IPS-NIHi7 (cell line): ENCODE results near the gene CD247.
A peak's percentile ranks its signal among the peaks of the same experiment; 100 is the strongest.

Experiments
- DNase-seq: peaks from one replicate; pipeline ENCODE4 v3.0.0; 2012; ENCODE audit warnings: mixed read lengths; ENCODE audit errors: extremely low spot score

Gene CD247

DNA sequence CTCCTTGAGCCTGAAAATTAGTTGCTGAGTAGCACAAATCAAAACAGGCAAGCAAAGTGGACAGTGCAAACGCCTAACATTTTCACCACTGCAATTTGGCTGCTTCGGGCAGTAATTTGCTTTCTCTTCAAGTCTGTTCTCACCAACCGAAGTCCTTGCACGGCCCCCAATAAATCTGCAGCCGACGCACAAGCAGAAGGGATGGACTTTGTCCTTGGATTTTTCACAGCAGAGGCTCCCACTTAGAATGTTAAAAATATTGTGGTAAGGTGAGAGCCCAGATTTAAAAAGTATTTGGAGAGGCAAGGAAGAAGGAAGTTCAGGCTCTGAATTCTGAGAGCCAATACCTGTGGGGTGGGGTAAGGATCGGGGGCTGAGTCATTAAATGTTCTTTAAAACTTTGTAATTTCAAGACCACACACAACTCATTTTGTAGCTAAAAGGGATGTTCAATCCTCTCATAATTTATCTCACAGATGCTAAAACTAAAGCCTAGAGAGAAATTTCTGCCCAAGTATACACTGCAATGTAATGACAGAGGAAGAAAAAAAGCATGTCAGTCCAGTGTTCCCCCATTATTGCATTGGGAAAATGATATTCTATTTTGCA is 6.2 kb downstream of the CD247 start:
- DNase-seq = no peak

DNA sequence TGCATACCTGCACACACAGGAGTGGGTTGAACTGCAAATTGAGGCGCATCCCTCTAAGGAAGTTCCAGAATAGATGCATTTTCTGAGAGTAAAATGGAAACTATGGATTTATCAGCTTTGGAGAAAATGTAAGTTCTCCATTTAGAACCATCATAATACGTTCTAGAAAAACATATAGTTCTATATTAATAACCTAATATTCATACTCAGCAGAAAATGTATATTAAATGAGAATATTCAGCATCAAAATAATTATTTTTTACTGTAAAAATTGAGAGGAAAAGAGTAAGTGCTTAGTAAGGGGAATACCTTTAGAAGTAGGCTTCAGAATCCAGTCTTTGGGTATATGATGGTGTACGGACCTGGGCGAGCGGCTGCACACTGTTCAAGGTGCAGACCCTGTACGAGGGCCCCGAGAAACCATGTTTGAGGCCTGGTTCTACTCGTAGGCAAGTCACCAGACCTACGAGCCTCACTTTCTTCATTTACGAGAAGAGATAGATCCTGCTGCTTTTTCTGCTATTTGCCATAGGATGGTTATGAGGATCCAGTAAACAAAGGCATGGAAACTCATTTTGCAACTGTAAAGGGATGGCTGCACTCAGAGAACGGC is 6.8 kb downstream of the CD247 start:
- no peak for DNase-seq

DNA sequence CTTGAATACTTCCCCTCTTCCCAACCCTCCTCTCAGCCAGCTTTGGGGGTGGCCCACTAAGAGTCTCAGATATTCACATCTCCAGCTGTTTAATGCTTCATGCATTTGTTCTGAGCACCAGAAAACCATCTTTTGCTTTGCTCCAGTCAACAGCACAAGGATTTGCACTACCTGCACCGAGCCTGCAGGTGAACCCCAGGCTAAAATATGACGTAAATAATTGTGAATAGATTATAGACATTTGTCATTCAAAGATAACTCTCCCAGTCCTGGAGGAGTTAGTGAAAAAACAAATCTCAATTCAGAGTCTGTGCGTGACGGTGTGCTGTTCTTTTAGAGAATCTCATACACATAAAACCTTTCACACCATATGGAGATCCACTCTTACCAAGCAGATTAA is 7.4 kb downstream of the CD247 start:
- DNase-seq = no peak

DNA sequence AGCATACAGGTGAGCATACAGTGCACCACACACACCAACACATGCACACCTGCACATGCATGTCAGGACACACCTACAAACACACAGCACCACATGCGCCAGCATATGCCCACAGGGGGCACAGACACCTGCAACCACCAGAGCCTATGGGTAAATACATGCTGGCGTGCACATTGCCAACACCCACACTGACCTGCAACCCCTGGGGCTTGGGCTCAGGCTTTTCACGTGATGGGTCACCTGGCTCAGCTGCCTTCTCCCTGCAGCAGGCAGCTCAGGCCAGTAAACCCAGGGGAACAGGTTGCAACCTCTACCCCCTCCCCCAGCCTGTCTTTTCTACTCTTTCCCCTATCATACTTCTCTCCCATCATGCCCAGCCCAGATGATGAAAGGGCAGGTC is 8.1 kb downstream of the CD247 start:
- DNase-seq = no peak

DNA sequence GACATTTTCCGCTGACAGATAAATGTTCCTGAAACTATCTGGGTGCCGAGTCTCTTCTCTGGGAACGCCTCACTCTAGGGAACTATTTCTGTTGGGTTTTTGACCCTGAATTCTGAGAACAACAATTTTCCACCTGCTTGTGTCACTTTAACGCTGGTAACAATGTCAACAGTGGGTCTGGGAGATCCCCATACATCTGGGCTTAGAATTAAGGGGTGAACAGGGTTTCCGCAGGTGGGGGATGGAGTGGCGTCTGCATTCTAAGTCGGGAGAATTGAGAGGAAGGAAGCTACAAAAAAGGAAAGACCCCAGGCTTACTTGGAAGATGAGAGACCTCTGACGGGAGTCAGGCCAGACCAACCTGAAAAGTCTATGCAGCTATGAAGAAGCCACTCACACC is 8.7 kb downstream of the CD247 start:
- DNase-seq = no peak

DNA sequence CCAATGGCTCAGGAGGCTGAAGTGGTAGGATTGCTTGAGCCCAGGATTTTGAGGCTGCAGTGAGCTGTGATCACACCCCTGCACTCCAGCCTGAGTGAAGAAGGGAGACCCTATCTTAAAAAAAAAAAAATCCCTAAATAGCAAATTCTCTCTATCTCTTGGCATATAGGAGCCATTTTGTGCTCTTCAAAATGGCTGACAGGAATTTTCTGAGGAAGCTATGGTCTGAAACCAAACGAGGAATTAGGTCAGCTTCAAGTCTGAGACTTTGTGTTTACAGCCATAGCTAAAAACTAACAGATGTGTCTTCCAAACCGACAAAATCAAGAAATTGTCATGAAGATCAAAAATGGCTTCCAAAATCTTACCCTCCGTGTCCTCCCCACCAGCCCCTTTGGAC is 10.6 kb downstream of the CD247 start:
- no peak for DNase-seq

DNA sequence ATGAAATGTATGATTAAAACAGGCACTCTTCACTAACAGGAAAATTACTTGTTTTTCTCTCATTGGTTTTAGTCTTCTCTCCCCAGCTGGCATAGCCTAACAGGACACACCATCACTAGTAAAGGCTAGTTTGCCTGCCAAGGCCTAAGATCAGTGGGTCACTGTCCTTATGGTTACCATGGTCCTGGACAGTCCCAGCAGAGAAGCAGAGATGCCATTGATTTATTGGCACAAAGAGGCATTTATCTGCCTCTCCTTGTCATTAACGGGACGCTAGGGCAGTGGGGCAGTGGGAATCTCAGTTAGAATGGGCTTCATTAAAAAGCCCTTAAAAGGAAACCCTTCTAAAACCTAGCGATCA is 13.9 kb downstream of the CD247 start:
- DNase-seq = no peak

DNA sequence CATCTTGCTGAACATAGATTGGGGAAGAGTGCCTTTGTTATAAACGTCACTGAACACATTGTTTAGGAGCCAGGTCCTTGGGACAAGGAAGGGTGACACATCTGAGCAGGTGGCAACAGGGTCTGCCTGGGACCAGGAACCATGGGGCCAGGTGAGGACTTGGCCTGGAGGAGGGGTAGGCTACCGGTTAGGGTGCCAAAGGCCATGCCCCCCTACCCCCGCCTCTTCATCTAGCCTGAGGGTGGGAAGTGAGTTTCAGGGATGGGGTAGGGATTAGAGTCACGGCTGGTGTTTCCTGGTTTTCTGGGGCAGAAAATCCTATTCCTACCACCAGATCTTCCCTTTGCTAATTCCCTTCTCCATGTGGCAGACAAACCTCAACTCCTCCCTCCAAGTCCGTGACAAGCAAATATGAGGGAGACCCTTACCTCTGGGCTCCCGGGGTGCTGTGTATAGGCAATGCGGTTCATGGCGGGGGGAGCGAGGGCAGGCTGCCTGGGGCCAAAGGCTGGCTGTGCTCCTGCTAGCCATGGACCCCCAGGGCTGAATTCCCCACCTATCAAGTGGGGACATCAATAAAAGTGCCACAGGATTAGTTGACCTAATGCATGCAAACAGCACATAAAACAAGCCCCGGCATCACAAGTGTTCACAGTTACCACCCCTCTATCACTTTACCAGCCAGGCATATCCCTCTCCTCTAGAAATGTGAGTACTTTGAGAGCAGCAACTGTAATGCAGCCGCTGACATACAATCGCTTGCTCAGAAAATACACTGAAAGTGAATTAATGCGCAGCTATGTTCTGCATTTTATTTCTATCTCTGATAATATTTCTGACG is 14.5 kb downstream of the CD247 start:
- DNase-seq = no peak

DNA sequence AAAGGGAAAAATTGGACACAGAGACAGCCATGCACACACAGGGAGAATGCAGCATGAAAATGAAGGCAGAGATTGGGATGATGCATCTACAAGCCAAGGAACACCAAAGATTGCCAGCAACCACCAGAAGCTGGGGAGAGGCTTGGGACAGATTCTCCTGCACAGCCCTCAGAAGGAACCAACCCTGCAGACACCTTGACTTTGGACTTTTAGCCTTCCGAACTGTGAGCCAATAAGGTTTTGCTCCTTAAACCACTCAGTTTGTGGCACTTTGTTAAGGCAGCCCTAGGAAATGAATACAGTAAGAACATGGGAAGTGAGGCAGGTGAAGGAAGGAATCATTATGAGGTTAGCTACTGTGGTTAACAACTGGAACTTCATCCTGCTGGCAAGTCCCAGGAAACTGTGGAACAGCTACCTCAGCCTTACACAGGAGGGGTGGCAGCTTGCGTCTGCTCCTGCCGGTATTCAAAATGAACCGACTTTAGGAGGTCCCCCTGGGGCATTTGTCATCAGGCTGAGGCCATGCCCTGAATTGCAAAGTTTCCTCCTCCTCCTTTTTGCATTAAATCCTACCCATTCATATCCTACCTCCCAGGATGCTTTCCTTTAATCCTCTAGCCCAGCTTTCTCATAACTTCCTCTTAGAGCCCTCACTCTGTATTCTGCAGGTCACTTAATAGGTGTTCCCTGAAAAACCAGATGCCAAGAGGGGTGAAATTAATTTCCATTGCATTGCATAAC is 15.4 kb downstream of the CD247 start:
- DNase-seq = peak; percentile 45

DNA sequence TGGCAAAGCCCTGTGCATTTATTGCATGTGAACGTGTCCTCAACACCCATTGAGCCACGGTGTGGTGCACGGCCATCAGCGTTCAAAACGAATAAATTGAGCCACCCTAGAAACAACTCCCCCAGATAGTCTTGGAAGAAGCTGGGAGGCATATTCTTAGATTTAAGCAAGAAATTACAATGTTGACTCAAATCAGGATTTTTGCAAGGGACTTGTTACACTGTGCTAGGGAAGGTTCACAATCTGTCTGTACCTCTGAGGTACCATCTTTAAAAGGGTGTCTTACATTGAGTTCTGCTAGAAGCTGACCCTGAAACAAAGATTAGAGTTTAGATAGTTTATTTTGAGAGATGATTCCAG is 16.2 kb downstream of the CD247 start:
- no peak for DNase-seq

DNA sequence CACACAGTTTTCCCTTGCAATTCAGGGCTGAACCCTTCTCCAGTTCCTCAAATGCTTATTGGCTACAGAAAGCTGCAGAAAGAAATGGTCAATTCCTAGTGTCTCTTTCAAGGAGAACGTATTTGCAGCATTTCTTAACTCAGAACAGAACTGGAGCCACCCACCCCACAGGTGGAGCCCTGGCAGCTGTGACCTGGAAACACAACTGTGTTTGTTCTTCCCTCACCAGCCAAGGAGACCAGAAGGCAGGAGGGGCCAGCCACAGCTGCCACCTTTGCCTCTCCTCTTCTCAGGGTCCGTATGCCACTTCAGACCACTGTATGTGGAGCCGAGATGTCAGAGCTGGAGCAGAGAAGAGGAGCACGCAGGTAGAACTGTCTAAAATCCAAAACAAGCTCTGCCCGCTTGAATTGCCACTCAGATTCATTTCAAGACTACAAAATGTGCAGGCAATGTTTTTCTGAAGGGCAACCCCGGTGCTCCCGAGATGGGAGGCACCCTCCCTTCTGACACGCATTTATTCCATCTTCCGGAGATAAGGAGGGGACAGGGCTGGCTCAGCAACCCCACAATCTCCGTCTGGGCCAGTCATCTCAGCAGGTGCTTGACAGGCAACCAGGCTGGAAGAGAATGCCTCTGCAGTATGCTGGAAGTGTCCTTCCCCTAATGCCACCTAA is 16.7 kb downstream of the CD247 start:
- no peak for DNase-seq

DNA sequence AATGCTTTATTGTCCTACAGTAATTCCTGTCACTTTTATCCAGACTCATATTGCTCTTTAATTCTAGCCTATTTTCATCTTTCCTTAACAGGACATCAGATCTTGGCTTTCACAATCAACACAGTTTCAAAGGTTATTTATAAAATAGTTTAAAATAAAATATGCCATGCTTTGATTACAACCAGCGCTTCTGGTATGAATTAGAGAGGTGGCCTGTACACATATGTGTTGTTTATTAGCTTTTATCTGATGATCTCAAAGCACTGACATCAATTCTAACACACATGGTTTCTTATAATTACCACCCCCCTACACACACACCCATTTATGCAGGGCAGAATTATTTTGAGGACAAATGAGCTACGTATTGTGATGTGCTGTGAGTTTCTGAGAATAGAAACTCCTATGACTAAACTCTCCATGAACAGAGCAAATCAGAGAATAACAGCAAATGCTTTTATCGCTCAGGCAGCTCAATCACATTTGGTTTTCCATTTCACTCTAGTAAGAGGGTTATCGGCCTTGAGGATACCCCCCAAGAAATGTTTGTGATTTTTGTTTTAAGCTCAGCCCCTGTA is 18.0 kb downstream of the CD247 start:
- no peak for DNase-seq

DNA sequence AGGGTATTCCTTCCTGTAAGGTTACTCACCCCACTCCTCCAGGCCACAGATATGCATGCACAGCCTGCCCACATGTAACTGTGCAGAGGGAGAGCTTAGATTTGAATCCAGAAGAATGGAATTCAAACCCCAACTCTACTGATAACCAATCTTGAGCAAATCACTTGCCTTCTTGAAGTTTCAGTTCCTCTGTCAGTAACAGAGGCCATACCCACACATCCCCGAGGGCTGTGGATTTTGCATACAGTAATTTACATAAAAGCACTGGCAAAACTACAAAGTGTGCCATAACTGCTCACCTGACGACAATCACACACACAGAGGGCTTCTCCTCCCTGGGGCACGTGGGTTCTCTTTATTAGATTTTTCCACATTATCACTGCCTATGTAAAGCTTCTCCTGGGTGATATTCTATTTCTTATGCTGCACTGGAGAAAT is 18.6 kb downstream of the CD247 start:
- DNase-seq = no peak

DNA sequence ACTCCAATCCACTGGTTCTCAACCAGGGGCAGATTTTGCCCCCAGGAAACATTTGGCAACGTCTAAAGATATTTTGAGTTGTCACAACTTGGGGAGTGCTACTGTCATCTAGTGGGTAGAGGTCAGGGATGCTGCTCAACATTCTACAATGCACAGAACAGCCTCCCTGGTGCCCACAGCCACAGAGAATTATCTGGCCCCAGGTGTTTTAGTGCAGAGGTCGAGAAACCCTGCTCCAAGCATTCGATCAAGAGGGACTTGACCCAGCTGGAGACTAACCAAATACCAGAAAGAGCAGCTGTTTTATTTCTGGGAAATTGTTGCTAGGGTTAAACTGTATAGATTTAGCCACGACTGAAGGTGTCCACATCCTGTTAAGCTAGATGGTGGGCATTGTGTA is 19.2 kb downstream of the CD247 start:
- no peak for DNase-seq

DNA sequence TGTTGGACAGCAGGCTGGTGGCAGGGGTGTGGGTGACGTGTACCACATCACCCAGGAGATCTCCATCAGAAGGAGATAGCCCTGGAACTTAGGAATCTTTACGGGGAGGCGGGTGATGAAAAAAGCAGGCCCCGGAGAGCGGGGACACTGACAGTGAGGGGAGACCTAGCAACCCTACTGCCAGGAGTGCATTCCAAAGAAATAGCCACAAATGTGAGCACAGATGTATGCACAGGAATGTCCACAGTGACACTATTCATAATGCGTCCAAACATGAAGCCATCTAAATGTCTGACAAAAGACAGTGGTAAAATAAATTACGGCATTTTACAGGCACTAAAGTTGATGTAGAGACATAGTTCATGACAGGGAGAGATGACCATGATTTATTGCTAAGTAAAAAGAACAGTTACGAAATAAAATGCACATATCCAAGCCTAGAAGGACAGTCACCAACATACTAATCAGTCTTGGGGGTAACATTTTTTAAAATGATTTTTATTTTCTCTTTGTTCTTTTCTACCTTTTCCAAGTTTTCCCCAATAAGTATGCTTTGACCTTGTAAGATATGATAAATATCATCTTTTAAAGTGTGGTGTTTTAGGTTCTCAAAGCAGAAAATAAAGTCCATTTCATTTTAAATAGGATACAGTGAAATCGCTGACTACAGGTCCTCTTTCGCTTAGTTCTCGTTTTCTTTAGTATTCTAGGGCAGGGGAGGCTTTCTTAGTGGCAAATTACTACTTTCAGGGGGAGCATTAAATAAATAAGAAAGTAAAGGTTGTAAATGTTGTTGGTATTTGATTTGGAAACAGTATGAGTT is 21.3 kb downstream of the CD247 start:
- DNase-seq = no peak

DNA sequence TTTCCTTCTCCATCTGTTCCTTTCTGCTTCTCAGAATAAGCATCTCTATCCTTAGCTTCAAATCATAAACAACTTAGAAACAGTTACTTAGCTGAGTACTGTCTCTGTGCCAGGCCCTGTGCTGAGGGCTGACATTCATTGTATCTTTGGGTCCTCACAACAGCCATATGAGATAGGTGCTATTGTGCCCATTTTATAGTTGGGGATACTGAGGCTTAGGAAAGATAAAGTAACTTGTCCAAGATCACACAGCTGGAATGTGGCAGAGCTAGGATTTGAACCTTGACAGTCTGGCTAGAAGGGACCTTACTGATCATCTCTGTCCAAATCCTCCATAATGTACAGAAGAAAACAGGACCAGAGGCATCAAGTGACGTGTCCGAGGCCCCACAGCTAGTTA is 25.0 kb downstream of the CD247 start:
- DNase-seq = no peak

DNA sequence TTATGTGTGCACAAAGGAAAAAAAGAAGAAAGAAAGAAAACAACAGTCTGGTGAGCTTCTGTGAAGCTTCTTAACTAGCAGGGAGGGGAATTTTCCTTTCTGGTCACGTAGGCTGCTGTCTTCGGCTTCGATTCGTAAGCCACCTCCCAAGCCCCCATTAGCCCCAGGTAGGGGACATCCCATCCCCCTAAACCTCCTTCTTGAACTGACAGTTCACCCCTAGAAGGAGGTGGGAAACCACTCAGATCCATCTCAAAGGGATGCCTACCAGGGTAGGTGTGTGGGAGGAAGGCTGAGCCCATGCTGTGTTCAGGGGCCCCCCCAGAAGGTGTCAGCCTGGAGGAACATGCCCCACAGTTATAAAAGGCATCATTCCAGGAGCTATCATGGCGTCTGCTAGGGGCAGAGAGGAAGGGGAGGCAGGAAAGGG is 25.8 kb downstream of the CD247 start:
- DNase-seq = no peak

DNA sequence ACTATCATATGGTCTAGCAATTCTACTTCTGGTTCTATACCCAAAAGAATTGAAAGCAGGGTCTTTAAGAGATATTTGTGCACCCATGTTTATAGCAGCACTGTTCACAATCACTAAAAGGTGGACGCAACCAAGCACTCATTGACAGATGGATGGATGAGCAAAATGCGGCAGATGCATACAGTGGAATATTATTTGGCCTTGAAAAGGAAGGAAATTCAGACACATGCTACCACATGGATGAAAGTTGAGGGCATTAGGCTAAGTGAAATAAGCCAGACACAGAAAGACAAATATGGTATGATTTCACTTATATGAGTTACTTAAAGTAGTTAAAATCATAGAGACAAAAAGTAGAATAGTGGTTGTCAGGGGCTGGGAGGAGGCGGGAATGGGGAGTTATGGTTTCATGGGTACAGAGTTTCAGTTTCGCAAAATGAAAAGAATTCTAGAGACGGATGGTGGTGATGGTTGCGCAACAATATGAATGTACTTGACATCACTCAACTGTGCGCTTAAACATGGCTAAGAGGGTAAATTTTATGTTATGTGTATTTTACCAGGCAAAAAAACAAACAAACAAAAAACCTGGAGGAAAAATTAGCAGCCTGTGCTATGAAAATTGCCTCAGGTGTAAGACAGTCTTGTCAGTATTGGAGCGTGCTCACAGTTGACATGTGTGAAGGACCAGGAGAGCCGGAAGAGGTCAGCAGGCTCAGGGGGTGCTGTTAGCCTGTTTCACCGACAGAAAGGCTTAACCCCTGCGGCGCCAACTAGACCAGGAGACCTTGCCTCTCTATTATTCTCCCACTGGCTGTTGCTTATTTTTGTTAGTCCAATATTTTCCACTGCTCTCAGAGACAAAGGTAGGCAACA is 26.5 kb downstream of the CD247 start:
- DNase-seq = peak; percentile 56

DNA sequence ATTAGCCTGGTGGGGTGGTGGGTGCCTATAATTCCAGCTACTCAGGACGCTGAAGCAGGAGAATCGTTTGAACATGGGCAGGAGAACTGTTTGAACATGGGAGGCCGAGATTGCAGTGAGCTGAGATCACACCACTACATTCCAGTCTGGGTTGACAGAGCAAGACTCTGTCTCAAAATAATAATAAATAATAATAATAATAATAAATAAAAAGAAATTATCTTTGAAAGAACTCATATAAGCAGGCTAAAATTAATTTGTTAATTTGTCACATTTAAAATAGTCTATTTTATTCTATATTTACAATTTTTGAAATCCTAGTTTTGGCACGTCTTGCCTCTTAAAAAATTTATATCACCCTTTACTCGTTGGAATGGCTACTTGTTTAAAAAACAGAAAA is 27.6 kb downstream of the CD247 start:
- DNase-seq = no peak
